HG03045 (cell line): ENCODE data around the gene ALK.
"Not testable (repeated sequence)": the region's sequence is repeated elsewhere in the genome, so short reads cannot be mapped to it uniquely, and the experiment has no call there.

Experiments
- ATAC-seq: cut with Tn5 transposase; IDR thresholded peaks from one replicate; pipeline ENCODE4 v1.9.1; 2021; ENCODE audit warnings: mild to moderate bottlenecking, moderate library complexity; ENCODE audit not compliant: unreplicated experiment

Gene ALK

DNA sequence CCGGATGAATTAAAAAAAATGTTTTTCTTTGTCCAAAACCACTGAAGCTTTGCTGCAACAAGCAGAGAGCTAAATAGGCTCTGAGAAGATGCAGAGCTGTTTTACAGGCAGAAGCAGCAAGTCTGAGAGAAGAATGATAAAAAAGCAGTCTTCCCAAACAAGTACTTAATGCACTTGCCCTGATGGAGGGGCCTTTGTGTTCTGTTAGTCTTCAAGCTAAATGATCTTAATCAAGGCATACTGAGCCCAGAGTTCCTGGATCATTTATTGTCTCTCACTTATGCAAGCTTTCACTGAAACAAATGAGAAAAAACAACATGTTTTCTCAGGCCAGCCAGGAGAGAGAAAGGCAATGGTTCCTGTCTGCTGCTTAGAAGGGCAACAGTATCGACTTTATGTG, 653.7 kb downstream of the ALK start:
- ATAC-seq: no peak

DNA sequence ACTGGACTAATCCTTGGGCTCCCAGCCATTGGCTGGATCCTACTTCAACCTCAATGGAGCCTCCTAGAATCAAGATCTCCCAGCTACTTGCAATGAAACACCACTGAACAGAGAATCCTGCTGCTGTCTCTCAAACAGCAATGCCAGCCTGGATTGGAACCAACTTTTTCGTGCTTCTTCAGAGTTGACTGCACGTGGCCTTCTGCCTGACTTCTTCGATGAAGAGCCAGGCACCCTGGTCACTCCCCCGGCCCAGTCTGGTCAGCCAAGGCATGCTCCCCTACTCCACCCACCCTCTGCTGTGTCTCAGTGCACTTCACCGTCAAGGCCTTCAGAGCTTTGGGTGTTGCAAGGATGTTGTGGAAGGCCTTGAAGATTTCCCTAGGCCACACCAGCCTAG, 657.5 kb downstream of the ALK start:
- no peak for ATAC-seq

GRCh38 chr2:29262681-29263260, 658.6 kb downstream of the ALK start:
- no peak for ATAC-seq

DNA sequence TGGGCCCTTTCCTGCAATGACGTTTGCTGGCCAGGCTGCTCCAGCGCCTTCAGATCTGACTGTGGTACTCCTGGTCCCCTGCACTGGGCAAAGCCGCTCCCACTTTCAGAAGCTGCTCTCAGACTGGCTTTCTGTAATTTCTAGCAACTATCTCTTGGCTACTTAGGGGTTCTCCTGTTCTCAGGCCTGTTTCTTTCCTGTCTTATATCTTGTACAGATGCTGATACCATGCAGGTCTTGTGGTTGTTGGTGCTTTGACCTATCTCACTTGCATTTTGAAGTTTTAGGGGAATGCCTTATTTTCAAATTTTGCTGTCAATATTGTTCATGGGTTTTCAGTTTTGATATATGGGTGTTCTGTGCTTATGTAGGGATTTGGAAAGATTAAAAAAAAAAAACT, 660.4 kb downstream of the ALK start:
- peak; percentile 62 for ATAC-seq

- ATAC-seq: no peak
Measured at GRCh38 chr2:29260142-29260772, 661.1 kb downstream of the ALK start.

- ATAC-seq: no peak
Measured at GRCh38 chr2:29259221-29259620, 662.2 kb downstream of the ALK start.

- ATAC-seq: no peak
Measured at GRCh38 chr2:29255004-29255403, 666.4 kb downstream of the ALK start.

DNA sequence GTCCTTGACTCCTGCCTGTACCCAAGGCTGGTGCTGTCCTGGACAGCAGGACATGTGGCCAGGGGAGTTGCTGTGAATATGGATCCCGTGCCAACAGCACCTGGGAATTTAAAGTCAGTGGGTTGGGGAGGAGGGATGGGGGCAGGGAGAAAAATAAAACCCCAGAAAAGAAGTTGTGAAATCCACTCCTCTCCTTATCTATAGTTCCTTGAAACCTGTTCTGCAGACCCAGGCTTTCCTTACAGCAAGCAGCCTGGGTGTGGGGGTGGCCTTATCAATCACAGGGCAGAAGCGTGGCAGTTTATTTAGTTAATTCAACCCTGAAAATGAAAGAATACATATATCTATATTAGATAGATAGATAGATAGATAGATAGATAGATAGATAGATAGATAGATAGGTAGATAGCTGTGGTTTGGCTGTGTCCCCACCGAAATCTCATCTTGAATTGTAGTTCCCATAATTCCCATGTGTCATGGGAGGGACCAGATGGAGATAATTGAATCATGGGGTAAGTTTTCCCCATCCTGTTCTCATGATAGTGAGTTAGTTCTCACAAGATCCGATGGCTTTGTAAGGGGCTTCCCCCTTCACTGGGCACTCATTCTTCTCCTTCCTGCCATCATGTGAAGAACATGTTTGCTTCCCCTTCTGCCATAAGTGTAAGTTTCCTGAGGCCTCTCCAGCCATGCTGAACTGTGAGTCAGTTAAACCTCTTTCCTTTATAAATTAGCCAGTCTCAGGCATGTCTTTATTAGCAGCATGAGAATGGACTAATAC, 667.7 kb downstream of the ALK start:
- ATAC-seq: not testable (repeated sequence)

GRCh38 chr2:29253026-29253425, 668.4 kb downstream of the ALK start:
- ATAC-seq: no peak

DNA sequence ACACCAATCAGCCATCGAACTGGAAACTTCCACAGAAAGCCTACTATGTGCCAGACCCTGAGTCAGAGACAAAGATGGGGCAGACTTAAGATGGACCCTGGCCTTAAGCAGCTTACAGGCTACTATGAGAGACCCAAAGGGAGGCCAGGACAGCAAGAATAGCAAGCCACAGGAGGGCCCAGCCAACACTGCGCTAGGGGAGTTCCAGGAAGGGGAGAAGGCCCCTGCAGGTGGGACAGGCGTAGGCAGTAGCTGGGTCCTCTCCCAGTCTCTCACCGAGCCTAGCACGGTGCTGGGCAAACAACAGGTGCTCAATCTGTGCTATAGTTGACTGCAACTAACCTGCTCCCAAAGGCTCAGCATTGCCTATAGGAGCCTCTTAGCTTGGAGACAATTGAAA, 670.0 kb downstream of the ALK start:
- no peak for ATAC-seq

- ATAC-seq: no peak
Measured at GRCh38 chr2:29250977-29251376, 670.4 kb downstream of the ALK start.

- ATAC-seq: no peak
Measured at GRCh38 chr2:29249666-29250253, 671.6 kb downstream of the ALK start.

- ATAC-seq: no peak
Measured at GRCh38 chr2:29247336-29247914, 674.0 kb downstream of the ALK start.

- ATAC-seq: no peak
Measured at GRCh38 chr2:29246383-29247300, 674.7 kb downstream of the ALK start.

- ATAC-seq: no peak
Measured at GRCh38 chr2:29245742-29246382, 675.5 kb downstream of the ALK start.

DNA sequence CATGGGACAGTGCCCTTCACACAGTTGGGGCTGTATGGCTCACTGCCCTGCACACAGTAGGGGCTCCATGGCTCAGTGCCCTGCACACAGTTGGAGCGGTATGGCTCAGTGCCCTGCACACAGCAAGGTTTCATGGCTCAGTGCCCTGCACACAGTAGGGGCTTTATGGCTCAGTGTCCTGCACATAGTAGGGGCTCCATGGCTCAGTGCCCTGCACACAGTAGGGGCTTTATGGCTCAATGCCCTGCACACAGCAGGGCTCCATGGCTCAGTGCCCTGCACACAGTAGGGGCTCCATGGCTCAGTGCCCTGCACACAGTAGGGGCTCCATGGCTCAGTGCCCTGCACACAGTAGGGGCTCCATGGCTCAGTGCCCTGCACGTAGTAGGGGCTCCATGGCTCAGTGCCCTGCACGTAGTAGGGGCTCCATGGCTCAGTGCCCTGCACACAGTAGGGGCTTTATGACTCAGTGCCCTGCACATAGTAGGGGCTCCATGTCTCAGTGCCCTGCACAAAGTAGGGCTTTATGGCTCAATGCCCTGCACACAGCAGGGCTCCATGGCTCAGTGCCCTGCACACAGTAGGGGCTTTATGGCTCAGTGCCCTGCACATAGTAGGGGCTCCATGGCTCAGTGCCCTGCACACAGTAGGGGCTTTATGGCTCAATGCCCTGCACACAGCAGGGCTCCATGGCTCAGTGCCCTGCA, 676.2 kb downstream of the ALK start:
- ATAC-seq: not testable (repeated sequence)

- ATAC-seq: no peak
Measured at GRCh38 chr2:29242621-29243375, 678.6 kb downstream of the ALK start.

GRCh38 chr2:29241955-29242565, 679.3 kb downstream of the ALK start:
- ATAC-seq: no peak
